Measurements from ENCODE around the gene PSME4.

DNA sequence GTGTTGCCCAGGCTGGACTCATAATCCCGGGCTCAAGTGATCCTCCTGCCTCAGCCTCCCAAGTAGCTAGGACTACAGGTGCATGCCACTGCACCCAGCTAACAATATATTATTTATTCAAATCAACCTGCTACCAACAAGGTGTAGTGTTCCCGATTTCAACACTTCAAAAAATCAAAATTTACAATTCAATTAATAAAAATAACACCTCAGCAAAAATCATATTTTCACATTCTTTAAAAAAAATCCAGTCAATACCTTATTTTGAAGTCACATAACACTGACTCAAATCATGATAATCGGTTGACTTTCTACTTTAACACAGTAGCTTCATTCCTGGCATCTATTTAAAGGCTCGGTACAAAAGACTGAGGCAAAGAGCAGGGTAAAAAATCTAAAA, 118.3 kb downstream of the PSME4 start:
- TF ChIP-seq NFRKB (IDR thresholded peaks at IDR 0.05) = no peak
- no peak for TF ChIP-seq BHLHE40 (IDR thresholded peaks at IDR 0.05; ENCODE audit: borderline replicate concordance)
- no peak for TF ChIP-seq ZNF384 (IDR thresholded peaks at IDR 0.05)
- TF ChIP-seq CTBP1 (IDR thresholded peaks at IDR 0.05; ENCODE audit: borderline replicate concordance) = no peak
- no peak for TF ChIP-seq TARDBP (IDR thresholded peaks at IDR 0.05)
- no peak for TF ChIP-seq SUZ12 (IDR thresholded peaks at IDR 0.05)
- no peak for TF ChIP-seq ELF4 (IDR thresholded peaks at IDR 0.05)
